Choroid plexus epithelial cell (primary cell): ENCODE results near the gene MLXIP.

Experiments
- DNase-seq: peaks from one replicate; pipeline ENCODE4 v3.0.0-alpha.2; 2010; ENCODE audit warnings: low read depth
- H3K4me3 ChIP-seq: 2 replicates; pipeline ENCODE4 v1.5.1; 2011; ENCODE audit warnings: low read depth, mild to moderate bottlenecking, control low read depth, low read length, moderate library complexity
- CTCF ChIP-seq: conservative IDR thresholded peaks from 2 replicates; pipeline ENCODE4 v1.5.1; 2011; ENCODE audit warnings: low read depth, mild to moderate bottlenecking, control low read depth, inconsistent platforms, low read length, moderate library complexity

MLXIP gene

DNA sequence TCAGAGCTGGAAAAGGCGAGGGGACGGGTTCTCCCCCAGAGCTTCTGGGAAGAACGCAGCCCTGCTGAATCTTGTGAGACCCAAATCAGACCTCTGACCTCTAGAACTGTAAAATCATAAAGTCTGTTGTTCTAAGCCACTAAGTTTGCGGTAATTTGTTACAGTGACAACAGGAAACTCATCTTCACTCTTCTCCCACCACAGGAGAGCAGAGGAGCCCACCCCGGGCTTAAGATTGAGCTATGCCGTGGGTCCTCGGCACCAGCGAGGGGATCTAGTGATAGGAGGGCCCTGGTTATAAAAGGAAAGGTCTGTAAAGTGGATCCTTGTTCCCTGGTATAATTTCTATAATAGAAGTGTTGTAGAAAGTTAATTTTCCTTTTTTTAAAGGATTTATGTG lies 7.6 kb downstream of the MLXIP start:
- TF ChIP-seq CTCF: no peak
- no peak overlapping the region for H3K4me3 ChIP-seq
- no peak for DNase-seq

GRCh38 chr12:122086641-122087285 lies 8.2 kb downstream of the MLXIP start:
- TF ChIP-seq CTCF: no peak

DNA sequence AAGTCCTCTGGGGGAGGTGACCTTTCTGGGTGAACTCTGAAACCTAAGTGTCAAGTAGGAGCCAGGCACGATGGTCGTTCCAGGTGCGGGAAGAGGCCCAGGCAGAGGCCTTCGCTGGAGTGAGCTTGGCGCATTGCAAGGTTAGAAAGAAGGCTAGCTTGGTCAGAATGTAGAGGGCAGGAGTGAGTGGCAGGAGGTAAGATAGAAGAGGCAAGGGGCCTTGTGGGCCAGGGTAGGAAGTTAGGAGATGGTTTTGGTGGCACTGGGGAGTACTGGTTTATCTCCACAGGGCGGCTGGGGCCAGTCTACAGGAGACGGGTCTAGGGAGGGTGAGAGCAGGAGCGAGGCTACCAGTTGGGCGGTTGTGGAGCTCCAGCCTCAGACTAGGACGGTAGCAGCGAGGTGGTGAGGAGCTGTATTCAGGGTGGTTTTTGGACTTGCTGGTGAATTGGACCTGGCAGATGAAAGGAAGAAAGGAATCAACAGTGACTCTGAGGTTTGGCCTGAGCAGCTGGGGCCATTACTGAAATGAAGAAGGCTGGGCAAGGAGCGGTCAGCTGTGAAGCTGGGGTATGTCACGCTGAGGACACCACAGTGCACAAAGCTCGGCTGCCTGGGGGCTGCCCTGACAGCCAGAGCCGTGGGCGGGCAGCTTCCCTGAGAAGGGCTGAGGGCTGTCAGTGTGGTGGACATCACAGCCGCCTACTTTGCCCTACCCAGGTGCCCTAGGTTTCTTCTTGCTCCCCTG lies 9.0 kb downstream of the MLXIP start:
- no peak for TF ChIP-seq CTCF
- no peak overlapping the region for H3K4me3 ChIP-seq
- no peak for DNase-seq

More at GRCh38 chr12:122086641-122087285, 8.2 kb downstream of the MLXIP start:
- no peak for DNase-seq
- no peak overlapping the region for H3K4me3 ChIP-seq

- DNase-seq: no peak
- H3K4me3 ChIP-seq: no peak overlapping the region
- TF ChIP-seq CTCF: no peak
These were observed 9.7 kb downstream of the MLXIP start for GRCh38 chr12:122088179-122088810.

DNA sequence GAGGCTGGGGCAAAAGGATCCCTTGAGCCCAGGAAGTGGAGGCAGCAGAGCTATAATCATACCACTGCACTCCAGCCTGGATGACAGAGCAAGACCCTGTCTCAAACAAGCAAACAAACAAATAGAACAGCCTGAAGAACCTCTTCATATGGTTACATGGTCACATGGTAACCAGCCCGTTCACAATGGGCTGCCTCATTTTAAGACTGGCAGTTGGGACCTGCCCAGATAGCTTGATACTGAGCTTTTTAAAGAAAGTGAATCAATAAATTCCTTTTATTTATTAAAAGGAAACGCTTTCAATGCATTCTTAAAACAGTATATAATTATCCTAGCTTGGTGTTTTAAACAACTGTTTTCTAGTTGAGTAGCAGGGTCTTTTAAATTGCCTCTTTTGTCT lies 10.5 kb downstream of the MLXIP start:
- no peak for TF ChIP-seq CTCF
- no peak for DNase-seq
- H3K4me3 ChIP-seq: no peak overlapping the region

DNA sequence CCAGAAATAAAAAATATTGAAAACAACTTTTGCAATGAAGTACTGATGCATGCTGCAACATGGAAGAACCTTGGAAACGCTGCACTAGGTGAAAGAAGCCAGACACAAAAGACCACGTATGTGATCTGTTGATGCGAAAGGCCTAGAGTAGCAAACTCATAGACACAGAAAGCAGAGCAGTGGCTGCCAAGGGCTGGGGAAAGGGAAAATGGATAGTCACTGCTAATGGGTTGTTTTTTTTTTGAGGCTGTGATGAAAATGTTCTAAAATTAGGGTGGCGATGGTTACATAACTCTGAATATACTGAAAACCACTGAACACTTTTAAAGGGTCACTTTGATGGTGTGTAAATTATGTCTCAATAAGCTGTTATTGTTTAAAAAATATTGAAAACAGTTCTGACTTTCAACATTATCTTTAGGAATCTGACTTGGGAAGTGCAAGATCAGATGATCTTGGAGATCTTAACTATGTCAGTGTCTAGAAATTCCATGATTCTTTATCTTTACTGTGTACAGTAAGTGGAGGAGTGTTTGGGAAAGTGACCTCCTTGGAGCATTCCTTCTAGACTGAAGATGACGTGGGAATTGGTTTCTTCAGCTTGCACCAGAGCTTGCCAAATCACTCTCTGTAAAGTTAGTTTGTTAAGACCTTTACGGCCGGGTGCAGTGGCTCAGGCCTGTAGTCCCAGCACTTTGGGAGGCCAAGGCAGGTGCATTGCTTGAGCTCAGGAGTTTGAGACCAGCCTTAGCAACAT lies 12.4 kb downstream of the MLXIP start:
- no peak for TF ChIP-seq CTCF
- peak; percentile 95 for DNase-seq
- no peak overlapping the region for H3K4me3 ChIP-seq
